ENCODE measurements around the gene ADGRB2.

The ADGRB2 gene

DNA sequence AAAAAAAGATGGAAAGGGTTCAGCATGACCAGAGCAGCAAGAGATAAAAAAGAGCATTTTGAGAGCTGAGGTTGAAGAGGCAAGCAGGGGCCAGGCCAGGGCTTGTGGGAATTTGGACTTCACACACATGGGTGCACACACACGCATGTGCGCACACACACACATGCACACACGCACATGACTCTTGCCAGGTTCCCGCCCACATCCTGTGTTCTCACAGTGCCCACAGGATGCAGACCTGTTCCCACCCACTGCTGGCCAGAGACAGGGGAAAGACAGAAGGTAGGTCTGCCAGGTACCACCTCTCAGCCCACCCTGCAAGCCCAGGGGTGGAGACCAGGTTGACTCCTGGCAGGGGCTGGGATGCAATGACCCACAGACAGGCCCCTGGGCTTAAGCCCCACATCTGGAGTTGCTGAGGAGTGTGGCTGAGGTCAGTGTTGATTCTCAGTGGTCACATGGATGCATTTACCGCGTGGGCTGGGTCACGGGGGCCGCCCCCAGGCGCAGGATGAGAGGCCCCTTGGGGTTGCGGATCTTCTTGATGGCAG lies 64.7 kb downstream of the ADGRB2 start:
- no peak for DNase-seq

DNA sequence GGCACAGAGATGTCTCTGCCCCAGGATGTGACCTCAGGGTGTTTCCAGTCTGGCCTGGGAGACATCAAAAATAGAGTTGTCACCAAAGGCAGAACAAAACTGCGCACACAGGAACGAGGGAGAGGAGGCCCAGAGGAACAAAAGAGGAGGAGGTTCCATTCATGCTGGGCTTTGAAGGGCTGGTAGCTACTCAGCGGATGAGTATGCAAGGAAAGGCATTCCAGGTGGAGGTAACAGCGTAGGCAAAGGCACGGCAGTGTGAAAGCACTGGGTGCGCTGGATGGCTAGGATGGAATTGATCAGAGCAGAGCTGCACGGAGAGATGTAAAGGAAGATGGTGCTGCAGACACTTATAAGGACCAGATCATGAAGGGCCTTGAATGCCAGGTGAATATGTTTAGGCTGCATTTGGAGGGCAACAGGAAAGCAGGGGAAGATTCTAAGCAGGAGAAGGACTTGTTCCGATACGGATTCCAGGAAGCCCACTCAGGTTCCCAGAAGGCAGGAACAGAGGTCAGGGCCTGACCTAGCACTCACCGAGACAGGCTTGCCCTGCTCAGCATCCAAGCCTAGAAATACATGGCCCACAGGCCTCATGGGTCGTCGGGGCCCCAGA lies 66.7 kb downstream of the ADGRB2 start:
- DNase-seq, result no peak

DNA sequence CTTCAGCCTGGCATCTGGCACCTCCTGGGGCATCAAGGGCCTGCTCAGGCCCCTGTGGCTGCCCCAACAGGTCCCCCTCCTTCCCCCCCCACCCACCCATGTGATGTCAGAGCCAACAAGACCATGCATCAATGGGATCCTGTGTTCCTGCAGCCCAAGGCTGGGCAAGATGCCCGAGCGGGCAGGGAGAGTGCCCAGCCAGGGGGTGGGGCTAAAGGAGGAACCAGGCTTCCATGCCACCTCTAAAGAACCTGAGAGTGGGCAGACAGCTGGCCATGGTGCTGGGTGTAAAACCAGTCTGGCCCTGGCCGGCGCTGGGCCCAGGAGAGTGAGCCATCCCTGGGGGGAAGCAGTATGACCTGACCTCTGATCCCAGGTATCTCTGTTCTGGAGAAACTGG lies 67.9 kb downstream of the ADGRB2 start:
- DNase-seq, result no peak

DNA sequence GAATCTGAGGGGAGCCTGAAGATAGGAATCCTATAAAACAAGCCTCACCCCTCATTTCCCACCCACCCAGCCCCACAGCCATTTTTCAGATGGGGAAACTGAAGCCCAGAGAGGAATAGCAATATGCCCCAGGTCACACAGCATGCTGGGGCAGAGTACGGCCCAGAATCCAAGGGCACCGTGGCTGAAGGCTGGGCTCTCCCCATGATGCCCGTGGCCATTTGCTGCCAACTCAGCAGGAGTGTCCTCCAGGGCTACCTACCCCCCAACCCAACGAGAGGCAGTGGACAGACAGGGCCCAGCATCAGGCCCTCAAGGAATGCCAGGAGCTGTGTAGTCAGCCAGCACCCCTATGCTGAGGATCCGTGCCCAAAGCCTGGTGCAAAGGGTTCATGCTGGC lies 68.8 kb downstream of the ADGRB2 start:
- DNase-seq, result no peak

DNA sequence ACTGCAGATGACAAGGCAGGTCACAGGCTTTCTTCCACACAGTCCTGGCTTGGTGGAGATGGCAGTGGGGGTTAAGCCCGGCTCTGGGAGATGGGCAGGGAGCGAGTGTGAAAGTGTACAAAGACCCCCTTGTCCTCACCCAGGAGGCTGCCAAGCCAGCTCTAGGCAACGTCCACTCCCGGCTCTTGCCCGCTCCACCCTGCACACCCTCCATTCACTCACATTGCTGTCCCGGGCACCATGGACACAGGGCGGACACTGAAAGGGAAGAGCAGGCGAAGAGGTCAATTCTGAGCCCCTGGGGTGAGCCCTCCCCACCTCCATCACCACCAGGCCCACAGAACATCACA lies 69.2 kb downstream of the ADGRB2 start:
- no peak for DNase-seq

DNA sequence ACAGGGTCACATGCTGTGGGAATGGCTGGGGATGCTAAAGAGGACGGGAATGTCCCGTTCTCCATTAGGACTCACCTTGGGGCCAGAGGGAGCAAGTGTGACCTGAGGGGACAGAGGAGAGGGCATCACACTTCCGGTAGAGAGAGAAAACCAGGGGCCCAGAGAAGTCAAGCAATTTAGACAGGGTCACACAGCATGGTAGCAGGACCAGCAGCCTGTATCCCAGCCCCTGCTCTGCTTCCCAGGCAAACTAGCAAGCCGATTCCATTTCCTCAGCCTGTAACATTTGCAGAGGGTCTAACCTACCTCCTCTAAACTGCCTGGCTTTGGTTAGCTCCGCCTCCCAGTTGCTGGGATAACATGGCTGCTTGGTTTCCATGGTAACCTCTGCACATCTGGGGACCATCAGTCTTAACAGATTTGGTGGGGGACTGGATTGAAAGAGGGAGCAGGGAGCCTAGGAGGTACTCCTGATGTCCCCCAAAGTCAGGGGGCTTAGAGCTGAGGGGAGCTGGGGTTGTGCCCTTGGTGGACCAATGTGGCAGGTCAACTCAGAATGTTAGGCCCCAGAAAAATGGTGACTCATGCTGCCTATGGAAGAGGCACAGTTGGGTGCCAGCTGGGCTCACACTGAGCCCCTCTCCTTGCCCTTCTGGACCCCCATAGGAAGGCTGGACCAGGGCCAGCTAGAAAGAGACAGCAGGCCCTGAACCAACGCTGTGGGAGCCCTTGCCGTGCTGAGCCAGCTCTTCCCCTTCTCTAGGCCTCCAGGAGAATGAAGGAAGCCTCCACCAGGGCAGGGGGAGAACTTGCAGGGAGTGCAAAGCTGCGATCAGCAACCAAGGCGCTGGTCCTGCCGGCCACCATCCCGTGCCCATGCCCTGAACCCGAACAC lies 69.8 kb downstream of the ADGRB2 start:
- peak; percentile 22 for DNase-seq

DNA sequence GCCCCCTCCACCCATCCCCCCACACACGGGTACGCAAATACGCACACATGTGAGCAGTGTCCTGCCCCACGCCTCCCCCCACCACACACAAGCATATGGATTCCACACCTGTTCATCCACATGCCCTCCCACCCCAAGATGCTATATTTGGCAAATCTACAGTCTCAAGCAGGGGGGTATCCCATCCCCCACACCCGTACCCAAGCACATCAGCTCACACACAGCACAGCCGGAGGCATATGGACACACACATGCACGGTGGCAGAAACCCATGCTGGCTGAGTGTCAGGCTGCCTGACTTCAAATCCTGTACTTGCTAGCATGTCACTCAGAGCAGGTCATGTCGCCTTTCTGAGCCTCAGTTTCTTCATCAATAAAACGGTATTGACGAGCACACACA lies 70.9 kb downstream of the ADGRB2 start:
- DNase-seq, result peak; percentile 65

DNA sequence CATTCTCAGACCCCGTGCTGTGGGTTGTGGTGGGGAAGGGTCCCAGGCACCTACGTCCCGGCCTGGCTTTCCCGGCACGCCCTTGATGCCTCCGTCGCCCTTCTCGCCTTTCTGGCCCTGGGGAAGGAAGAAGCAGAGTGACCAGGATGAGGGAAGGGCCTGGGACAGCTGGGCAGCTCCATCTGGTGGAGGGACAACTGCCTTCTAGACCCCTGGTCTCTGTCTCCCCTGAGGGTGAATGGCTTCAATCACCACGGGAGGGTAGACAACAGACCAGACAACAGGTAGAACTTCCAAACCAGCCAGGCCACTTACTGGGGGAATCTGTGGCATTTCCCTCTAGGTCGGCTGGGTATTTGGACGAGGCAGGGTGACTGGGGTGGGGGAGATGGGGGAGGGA lies 72.2 kb downstream of the ADGRB2 start:
- peak; percentile 31 for DNase-seq

DNA sequence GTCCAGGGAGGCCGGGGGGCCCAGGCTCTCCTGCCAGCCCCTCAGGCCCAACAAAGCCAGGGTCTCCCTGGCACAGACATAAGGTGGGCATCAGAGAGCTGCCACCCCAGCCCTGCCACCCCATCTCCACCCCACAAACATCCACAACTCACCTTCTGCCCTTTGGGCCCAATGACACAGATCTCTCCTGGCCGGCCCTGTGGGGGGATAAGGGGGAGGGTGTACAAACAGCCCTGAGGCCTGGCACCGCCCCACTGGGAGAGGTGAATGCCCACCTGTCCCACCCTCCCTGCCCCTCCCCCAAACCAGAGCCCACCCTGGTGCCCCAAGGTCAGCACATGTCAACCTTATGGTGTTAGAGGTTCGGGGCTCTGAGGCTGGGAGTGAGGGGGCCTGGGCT lies 72.7 kb downstream of the ADGRB2 start:
- no peak for DNase-seq

DNA sequence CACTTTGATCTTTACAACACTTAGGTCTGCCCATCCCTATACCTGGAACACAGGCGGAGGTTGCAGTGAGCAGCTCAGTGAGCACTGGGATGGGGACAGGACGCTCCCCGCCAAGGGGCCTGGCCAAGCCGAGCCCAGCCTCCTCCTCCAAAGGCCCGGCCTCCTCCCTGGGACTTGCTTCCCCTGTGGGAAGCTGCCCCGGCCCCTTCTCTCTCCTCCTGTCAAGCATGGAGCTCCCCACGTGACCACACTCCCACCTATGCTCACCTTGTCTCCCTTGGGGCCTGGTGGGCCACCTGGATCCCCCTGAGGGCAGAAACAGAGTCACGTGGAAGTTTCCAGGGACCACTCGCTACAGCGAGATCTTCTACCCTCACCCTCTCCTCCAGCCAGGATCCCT lies 73.2 kb downstream of the ADGRB2 start:
- DNase-seq, result no peak

DNA sequence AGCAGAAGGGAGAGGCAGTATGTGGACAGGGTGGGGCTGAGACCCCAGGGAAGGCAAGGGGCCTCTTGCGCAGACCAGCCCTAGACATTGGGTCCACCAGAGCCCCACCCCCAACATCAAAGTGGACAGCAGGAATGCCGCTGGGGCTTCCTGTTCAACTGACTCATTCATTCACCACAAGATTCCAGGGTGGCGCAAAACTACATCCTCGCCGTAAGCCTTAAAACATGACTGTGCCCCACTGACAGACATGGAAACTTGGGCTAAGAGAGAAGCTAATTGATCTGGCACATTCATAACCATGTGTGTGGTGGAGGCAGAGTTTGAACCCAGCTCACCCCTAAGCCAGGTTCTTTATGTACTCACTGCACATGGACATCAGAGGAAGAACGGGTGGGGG lies 74.3 kb downstream of the ADGRB2 start:
- DNase-seq, result no peak

DNA sequence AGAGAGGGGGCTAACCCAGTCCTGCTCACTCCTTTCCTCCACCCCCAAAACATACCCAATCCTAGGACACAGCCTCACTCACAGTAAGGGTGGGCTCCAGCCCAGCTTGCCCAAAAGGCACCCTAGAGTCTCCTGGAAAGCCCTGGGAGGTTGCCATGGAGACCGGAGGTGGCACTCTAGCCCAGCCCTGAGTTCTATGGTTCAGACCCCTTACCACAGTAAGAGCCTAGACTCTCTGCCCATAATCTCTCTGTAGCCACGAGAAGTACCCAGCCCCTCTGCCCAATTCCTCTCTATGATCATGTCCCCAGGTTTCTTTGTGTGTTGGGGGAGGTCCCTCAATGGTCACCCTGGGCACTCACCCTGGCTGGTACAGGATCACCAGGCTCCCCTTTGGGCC lies 74.8 kb downstream of the ADGRB2 start:
- peak; percentile 20 for DNase-seq

DNA sequence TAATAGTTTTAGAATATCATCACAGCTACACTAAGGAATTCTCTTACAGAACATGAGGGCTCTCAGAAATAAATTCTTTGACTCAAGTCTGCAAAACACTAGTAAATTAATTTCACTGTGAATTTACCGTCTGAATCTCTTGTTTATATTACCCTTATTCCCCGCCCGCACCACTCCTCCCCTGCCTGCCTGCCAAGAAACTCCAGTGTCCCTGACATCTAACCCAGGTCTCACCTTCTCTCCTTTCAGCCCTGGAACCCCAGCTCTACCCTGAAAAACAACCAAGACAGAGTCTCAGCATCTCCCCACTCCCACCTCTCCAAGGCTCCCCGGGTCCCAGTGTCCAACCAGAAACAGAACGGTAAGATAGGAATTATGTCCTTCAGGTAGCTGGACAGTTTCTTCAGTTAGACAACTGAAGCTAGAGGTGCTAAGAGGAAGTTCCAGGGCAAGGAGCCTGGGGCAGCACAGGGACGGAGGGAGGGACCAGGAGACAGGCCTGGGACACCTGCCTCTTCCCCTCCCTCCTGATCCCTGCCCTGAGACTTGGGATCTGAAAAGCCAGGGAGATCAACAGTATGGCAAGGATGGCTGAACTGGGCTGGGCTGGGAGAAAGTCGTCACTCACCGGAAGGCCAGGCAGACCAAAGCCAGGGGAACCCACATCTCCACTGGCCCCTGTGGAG lies 75.8 kb downstream of the ADGRB2 start:
- DNase-seq, result no peak

DNA sequence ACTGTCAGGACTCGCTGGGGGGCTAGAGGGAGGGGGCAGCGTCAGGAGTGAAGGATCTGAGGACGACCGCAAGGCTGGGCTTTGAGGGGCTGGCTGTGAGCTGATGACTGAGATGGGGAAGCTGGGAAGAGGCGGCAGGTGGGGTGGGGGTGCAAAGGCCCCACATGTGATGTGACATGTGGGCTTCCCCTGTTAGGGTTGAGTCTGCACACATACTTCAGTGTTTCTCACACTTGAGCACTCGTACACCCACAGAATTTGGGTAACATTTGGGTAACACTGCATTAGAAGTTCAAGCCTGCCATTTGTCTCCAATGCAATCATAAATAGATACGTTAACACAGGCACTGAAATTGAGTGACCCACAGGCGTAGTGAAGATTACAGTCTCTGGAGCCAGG lies 76.5 kb downstream of the ADGRB2 start:
- DNase-seq, result no peak

DNA sequence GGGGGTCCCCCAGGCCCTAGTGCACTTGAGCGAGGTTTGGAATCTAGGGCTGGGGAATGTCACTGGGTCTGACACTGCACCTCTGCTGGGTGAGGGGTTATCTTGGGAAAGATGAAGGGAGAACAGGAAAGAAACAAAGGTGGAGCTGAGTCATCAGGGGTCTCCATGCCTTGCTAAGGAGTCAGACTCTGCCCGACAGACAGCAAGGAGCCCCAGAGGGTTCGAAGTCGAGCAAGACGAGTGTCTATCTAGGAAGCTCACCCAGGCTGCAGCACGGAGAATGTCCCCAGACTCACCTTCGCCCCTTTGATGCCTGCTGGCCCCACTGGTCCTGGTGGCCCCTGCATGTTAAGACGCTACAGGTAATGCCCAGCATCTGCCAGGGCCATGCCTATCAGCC lies 78.3 kb downstream of the ADGRB2 start:
- DNase-seq, result no peak

DNA sequence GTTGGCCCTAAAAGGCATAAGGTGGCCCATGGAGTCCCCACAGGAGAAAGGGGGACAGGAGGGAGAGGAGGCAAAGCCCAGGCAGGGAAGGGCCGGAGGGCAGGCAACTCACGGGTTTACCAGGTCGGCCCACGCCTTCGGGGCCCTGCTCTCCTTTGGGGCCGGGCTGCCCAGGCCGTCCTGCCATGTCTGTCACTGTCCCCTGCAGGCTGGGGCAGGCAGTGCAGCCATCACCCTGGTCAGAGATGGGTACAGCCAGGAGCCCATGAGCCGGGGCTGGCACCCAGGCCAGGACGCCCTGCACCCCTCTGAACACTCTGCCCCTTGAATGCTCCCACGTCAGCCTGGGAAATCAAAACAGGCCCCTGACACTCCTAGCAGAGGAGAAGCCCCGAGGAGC lies 80.1 kb downstream of the ADGRB2 start:
- DNase-seq, result peak; percentile 31

DNA sequence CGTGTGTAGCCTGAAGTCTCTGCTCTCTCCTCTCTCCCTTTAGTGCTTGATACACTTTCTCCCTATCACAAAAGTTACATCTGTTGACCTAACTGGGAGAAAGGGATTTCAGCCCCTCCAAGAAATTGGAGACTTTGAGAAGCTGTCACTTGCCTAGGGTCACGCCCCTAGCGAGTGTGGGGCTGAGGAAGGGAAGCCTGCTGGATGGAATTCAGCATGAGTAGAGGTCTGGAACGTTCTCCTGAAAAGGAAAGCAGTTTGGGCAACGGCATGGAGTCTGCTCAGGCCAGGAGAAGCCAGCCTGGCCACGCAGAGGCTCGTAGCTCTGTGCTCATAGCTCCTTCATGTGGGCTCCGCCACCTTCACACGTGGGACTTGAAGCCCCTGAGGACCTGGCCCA lies 82.7 kb downstream of the ADGRB2 start:
- peak; percentile 19 for DNase-seq

DNA sequence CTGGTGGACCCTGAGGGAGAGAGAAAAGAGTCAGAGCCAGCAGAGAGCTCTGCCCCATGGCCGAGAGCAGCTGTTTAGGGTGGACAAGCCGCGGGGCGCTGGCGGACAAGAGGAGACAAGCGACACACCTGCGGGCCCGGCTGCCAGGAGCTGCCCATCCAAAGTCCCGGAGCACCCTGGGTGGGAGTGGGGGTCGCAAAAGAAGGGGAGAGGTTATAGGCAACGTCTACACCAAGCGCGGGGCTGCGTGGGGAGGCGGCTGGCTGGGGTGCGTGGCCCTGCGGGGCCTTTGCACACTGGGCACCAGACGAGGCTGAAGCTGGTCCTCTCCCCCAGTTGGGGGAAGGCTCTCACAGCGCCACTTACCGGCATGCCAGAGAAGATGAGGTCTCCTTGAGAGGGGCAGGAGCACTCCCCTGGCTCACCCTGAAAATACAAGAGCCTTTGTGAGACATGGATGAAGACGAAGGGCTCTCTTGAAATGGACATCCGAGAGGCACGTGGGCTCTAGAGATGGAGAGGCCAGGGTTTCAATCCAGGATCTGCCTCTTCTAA lies 84.4 kb downstream of the ADGRB2 start:
- DNase-seq, result no peak

DNA sequence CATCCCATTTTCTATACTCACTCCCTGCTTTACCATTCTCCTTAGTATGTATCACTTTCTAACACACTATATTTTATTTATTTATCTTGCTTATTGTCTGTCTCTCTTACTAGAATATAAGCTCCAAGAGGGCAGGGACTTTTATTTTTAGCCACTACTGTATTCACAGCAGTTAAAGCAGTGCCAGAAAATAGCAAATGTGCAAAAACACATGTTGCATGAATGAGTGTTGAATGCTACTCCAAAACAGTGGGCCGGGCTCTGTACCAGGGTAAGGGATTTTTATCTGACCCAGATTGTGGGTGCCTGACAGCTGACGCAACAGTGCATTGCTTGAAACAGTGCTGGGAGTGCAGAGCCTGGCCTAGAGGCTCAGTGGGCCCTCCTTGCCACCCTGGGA lies 85.0 kb downstream of the ADGRB2 start:
- DNase-seq, result no peak

DNA sequence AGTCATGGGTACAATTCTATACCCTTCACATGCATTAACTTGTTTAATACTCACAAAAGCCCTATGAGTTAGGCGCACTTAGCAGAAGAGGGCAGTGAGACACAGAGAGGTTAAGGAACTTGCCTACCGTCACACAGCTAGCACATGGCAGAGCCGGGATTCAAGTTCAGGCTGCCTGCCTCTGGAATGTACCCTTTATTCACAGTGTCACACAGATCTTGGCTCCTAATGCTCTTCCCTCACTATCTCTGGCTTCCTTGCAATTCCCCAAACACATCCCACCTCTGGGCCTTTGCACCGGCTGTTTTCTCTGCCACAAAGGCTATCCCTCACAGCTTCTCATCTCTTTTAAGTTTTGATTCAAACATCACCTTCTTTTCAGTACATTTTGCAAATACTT lies 85.5 kb downstream of the ADGRB2 start:
- DNase-seq, result no peak

DNA sequence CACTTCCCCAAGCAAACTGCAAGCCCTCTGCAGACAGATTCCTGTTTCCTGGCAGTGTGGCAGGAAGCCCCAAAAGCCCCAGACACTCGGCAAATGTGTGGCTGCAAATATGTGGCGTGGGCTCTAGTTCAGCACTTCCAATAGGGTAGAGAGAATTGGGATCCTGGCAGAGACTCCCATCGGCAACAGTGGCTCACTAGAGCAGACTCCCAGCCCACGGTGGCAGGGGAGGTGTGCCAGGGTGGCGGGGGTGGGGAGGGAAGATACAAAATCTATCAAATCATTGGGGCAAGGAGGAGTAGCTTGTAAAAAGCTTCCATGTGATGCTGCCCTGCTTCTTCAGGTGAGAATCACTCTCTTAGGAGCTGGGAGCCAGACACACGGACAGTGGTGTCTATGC lies 86.2 kb downstream of the ADGRB2 start:
- no peak for DNase-seq

DNA sequence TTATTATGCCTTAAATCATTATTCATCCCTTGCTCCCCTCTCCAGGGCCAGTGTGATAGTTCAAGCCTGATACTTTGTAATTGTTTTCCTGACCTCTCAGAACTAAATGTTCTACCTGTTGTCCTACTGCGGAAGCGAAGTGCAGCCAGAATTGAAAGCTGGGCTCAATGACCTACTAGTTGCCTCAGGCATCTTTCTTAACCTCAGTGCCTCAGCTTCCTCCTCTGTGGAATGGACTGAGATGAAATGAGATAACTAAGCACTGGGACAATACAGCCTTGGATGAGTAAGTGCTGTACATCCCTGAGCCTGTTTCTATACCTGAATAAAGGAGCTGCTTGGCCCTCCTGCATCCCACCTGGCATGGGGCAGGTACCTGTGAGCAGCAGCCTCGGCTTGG lies 86.7 kb downstream of the ADGRB2 start:
- no peak for DNase-seq
